ENCODE measurements around the gene ADAM11.
A peak's percentile ranks its signal among the peaks of the same experiment; 100 is the strongest.

The ADAM11 gene

GRCh38 chr17:44786551-44787081, 27.8 kb downstream of the ADAM11 start:
- Histone ChIP-seq H3K36me3 (ENCODE audit: control insufficient read depth in 2 of 2, insufficient read depth in 1 of 2, low read length in 2 of 2) (no peaks in the 10 kb centered on the region), H3K9me3 (ENCODE audit: control insufficient read depth, insufficient read depth, low read depth, low read length) (no peaks in the 10 kb centered on the region), H3K27ac (ENCODE audit: extremely low read depth, low read depth, low read length) (no peak overlapping the region), H3K4me3 (ENCODE audit: low read depth, low read length) (no peak overlapping the region), H3K4me1 (ENCODE audit: control insufficient read depth, insufficient read depth, low read length) (no peaks in the 10 kb centered on the region)
- TF ChIP-seq ZNF785 (tag by site-specific recombination; IDR thresholded peaks at IDR 0.05) (no peak), ZNF169 (tag by site-specific recombination; IDR thresholded peaks at IDR 0.05) (no peak), ZFP41 (tag by site-specific recombination; IDR thresholded peaks at IDR 0.05; ENCODE audit: borderline replicate concordance) (no peak), ZBTB20 (tag by site-specific recombination; IDR thresholded peaks at IDR 0.05) (no peak), ZNF423 (tag by site-specific recombination; IDR thresholded peaks at IDR 0.05) (no peak), ZNF16 (tag by site-specific recombination; IDR thresholded peaks at IDR 0.05; ENCODE audit: low read depth) (no peak)
- ChIA-PET CTCF (interaction anchor here (0.6 to 1.2 kb wide), 2 partner anchors 7 to 114 kb away, joined by 3 to 5 read pairs; no protein-coding TSS in a partner anchor), POLR2A (no interaction called here)

GRCh38 chr17:44787271-44787940, 28.6 kb downstream of the ADAM11 start:
- Histone ChIP-seq H3K27ac (ENCODE audit: extremely low read depth, low read depth, low read length) (no peak overlapping the region), H3K4me1 (ENCODE audit: control insufficient read depth, insufficient read depth, low read length) (no peaks in the 10 kb centered on the region), H3K36me3 (ENCODE audit: control insufficient read depth in 2 of 2, insufficient read depth in 1 of 2, low read length in 2 of 2) (no peaks in the 10 kb centered on the region), H3K9me3 (ENCODE audit: control insufficient read depth, insufficient read depth, low read depth, low read length) (no peaks in the 10 kb centered on the region), H3K4me3 (ENCODE audit: low read depth, low read length) (no peak overlapping the region)
- ChIA-PET POLR2A (no interaction called here), CTCF (interaction anchor here (0.6 to 1.2 kb wide), 2 partner anchors 8 to 113 kb away, joined by 3 to 5 read pairs; no protein-coding TSS in a partner anchor)
- no peak for TF ChIP-seq ZNF280D (tag by site-specific recombination; IDR thresholded peaks at IDR 0.05)
- TF ChIP-seq PRDM10 (tag by site-specific recombination; IDR thresholded peaks at IDR 0.05) = peak; percentile 30; the same call in 1 of the 2 replicates

GRCh38 chr17:44788139-44788538, 29.4 kb downstream of the ADAM11 start:
- Histone ChIP-seq H3K36me3 (ENCODE audit: control insufficient read depth in 2 of 2, insufficient read depth in 1 of 2, low read length in 2 of 2) (no peaks in the 10 kb centered on the region), H3K27ac (ENCODE audit: extremely low read depth, low read depth, low read length) (no peak overlapping the region), H3K4me1 (ENCODE audit: control insufficient read depth, insufficient read depth, low read length) (no peaks in the 10 kb centered on the region), H3K9me3 (ENCODE audit: control insufficient read depth, insufficient read depth, low read depth, low read length) (no peaks in the 10 kb centered on the region), H3K4me3 (ENCODE audit: low read depth, low read length) (no peak overlapping the region)
- POLR2A ChIA-PET = no interaction called here
- CTCF ChIA-PET = no interaction called here
- TF ChIP-seq ZNF664 (tag by site-specific recombination; IDR thresholded peaks at IDR 0.05) (no peak), ZNF10 (tag by site-specific recombination; IDR thresholded peaks at IDR 0.05) (no peak), YY2 (tag by site-specific recombination; IDR thresholded peaks at IDR 0.05) (no peak), ZNF473 (tag by site-specific recombination; IDR thresholded peaks at IDR 0.05) (no peak), HIC1 (tag by site-specific recombination; IDR thresholded peaks at IDR 0.05) (no peak), OSR2 (tag by site-specific recombination; IDR thresholded peaks at IDR 0.05) (no peak), GLI4 (tag by site-specific recombination; IDR thresholded peaks at IDR 0.05) (no peak), ZNF202 (tag by site-specific recombination; IDR thresholded peaks at IDR 0.05; ENCODE audit: borderline replicate concordance) (no peak), ZNF311 (tag by site-specific recombination; IDR thresholded peaks at IDR 0.05; ENCODE audit: borderline replicate concordance) (no peak), ZBTB10 (tag by site-specific recombination; IDR thresholded peaks at IDR 0.05) (no peak)
